Panc1 (cell line): ENCODE results near the gene ARMC12.

Experiments
- POLR2AphosphoS5 ChIP-seq: IDR thresholded peaks from 2 replicates; pipeline ENCODE4 v1.6.1; 2012; ENCODE audit warnings: mild to moderate bottlenecking, low read depth, low read length, moderate library complexity
- SIN3A ChIP-seq: IDR thresholded peaks from 2 replicates; pipeline ENCODE4 v1.6.1; 2012; ENCODE audit warnings: low read depth, mild to moderate bottlenecking, low read length, moderate library complexity, borderline replicate concordance; ENCODE audit not compliant: insufficient read depth
- TCF7L2 ChIP-seq: IDR thresholded peaks from 2 replicates; pipeline ENCODE4 v1.6.1; 2011; ENCODE audit warnings: mild to moderate bottlenecking, low read depth, low read length, inconsistent platforms
- TF ChIP-seq, protein P1 (sequence below): fragments of 450-650 bp; IDR thresholded peaks from 2 replicates; pipeline ENCODE4 v1.5.1; 2017; ENCODE audit warnings: mild to moderate bottlenecking
- TF ChIP-seq, protein P2 (sequence below), 2 experiments: IDR thresholded peaks; 2 replicates each; pipeline ENCODE4 v1.6.1; 2011 to 2012; ENCODE audit warnings: low read depth in 2 of 2, control low read depth in 1 of 2, low read length in 1 of 2, mild to moderate bottlenecking in 1 of 2, moderate library complexity in 1 of 2; ENCODE audit not compliant: insufficient read depth in 1 of 2

DNA sequence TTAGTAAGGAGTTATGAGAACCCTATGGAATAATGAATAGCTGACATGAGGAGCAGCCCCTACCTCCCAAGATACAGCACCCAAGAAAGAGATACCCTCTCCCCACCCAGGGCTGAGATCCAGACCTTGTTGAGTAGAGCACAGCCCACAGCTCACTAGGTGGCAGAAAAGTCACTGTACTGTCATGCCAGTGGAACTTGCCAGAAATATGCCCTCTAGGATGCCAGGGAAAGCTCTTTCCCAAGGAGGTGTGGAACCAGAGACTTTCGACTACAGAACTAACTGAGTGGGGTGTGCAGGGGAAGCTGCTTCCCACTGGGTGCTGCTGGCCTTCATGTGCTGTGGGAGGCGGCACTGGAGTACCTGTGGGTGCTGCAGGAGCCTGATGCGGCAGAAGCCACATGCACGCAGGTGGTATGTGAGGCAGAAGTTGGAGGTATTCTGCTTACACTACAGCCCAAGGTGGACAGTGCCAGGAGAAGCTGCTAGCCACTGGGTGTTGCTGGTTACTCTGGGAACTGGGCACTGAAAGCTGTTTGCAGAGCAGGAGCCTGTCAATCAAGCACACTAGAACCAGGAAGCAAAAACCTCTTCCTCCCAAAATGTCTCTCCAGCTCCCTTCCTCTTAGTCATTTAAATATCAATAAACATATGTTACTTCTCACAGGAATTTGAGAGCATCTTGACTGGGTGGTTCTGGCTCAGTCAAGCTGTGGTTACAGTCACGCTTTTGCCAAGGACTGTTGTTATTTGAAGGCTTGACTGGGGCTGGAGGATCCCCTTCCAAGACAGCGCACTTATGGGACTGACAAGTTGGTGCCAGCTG, 17.8 kb downstream of the ARMC12 start:
- TF ChIP-seq, protein P1, sequence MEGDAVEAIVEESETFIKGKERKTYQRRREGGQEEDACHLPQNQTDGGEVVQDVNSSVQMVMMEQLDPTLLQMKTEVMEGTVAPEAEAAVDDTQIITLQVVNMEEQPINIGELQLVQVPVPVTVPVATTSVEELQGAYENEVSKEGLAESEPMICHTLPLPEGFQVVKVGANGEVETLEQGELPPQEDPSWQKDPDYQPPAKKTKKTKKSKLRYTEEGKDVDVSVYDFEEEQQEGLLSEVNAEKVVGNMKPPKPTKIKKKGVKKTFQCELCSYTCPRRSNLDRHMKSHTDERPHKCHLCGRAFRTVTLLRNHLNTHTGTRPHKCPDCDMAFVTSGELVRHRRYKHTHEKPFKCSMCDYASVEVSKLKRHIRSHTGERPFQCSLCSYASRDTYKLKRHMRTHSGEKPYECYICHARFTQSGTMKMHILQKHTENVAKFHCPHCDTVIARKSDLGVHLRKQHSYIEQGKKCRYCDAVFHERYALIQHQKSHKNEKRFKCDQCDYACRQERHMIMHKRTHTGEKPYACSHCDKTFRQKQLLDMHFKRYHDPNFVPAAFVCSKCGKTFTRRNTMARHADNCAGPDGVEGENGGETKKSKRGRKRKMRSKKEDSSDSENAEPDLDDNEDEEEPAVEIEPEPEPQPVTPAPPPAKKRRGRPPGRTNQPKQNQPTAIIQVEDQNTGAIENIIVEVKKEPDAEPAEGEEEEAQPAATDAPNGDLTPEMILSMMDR, result no peak
- no peak for TF ChIP-seq POLR2AphosphoS5
- TF ChIP-seq, protein P2, sequence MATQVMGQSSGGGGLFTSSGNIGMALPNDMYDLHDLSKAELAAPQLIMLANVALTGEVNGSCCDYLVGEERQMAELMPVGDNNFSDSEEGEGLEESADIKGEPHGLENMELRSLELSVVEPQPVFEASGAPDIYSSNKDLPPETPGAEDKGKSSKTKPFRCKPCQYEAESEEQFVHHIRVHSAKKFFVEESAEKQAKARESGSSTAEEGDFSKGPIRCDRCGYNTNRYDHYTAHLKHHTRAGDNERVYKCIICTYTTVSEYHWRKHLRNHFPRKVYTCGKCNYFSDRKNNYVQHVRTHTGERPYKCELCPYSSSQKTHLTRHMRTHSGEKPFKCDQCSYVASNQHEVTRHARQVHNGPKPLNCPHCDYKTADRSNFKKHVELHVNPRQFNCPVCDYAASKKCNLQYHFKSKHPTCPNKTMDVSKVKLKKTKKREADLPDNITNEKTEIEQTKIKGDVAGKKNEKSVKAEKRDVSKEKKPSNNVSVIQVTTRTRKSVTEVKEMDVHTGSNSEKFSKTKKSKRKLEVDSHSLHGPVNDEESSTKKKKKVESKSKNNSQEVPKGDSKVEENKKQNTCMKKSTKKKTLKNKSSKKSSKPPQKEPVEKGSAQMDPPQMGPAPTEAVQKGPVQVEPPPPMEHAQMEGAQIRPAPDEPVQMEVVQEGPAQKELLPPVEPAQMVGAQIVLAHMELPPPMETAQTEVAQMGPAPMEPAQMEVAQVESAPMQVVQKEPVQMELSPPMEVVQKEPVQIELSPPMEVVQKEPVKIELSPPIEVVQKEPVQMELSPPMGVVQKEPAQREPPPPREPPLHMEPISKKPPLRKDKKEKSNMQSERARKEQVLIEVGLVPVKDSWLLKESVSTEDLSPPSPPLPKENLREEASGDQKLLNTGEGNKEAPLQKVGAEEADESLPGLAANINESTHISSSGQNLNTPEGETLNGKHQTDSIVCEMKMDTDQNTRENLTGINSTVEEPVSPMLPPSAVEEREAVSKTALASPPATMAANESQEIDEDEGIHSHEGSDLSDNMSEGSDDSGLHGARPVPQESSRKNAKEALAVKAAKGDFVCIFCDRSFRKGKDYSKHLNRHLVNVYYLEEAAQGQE (IDR thresholded peaks at IDR 0.05; ENCODE audit: insufficient read depth in 1 of 2, low read depth in 2 of 2, low read length in 1 of 2), result no peak
- no peak for TF ChIP-seq TCF7L2
- TF ChIP-seq SIN3A, result no peak
